GM12801 (cell line): ENCODE measurements around the gene MYOD1.

Experiments
- TF ChIP-seq, protein P1 (sequence below): IDR thresholded peaks from one replicate; pipeline ENCODE4 v1.5.1; 2011; ENCODE audit warnings: control low read depth; ENCODE audit not compliant: insufficient read length; ENCODE audit errors: extremely low read depth

Gene MYOD1

DNA sequence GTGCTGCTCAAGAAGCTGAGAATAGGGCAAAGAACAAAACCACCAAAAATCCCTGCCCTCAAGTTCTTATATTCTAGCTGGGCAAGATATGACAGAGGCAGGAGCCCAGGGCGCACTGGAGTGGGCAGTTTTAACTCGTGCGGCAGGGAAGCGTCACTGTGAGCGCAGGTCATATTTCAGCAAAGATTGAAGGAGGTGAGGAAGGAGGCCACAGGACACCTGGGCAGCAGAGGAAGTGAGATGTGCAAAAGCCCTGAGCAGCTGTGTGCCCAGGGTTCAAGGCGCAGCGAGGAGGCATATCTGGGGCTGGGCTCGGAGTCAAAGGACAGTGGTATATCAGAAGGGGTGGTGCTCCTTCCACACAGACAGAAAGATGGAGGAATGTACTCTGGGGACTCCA, 28.7 kb downstream of the MYOD1 start:
- TF ChIP-seq, protein P1, sequence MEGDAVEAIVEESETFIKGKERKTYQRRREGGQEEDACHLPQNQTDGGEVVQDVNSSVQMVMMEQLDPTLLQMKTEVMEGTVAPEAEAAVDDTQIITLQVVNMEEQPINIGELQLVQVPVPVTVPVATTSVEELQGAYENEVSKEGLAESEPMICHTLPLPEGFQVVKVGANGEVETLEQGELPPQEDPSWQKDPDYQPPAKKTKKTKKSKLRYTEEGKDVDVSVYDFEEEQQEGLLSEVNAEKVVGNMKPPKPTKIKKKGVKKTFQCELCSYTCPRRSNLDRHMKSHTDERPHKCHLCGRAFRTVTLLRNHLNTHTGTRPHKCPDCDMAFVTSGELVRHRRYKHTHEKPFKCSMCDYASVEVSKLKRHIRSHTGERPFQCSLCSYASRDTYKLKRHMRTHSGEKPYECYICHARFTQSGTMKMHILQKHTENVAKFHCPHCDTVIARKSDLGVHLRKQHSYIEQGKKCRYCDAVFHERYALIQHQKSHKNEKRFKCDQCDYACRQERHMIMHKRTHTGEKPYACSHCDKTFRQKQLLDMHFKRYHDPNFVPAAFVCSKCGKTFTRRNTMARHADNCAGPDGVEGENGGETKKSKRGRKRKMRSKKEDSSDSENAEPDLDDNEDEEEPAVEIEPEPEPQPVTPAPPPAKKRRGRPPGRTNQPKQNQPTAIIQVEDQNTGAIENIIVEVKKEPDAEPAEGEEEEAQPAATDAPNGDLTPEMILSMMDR = no peak

DNA sequence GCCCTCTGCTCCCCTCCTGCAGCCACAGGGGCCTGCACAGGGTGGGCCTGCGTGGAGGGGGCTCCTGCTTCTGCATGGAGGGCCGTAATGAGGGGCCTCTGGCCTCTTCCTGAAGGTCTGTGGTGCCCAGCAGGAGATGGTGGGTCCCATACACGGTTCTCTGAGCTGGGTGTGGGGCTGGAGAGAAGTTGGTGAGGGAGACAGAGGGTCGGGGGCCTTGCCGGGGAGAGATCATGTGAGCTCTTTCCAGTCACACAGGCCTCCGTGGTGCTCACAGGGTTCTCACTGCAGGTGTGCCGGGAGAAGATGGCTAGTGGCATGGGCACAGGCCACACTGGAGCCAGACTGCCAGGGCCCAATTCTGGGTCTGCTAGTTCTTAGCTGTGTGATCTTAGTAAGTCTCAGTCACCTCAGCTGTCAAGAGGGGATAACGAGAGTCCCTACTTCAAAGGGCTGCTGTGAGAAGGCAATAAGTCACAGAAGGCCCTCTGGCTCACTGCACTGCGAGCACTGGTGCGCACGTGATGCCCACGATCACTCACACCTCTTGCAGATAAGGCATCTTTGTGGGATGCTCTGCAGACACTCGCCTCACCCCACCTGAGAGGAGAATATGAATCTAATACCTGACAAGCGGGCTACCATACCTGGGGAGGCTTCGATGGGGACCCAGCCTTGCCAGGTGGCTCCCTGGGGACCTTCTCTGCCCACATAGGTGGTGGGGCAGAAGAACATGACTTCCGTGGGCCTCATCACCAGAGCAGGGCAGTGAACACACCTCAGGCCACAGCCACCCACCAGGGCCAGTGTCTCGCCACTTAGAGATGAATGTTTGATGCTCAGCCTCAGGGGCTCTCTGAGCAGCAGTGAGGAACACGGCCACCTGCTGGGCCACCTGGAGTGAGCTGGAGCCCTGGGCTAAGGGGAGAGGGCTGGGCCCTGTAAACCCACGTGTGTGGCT, 29.7 kb downstream of the MYOD1 start:
- TF ChIP-seq, protein P1 = no peak

DNA sequence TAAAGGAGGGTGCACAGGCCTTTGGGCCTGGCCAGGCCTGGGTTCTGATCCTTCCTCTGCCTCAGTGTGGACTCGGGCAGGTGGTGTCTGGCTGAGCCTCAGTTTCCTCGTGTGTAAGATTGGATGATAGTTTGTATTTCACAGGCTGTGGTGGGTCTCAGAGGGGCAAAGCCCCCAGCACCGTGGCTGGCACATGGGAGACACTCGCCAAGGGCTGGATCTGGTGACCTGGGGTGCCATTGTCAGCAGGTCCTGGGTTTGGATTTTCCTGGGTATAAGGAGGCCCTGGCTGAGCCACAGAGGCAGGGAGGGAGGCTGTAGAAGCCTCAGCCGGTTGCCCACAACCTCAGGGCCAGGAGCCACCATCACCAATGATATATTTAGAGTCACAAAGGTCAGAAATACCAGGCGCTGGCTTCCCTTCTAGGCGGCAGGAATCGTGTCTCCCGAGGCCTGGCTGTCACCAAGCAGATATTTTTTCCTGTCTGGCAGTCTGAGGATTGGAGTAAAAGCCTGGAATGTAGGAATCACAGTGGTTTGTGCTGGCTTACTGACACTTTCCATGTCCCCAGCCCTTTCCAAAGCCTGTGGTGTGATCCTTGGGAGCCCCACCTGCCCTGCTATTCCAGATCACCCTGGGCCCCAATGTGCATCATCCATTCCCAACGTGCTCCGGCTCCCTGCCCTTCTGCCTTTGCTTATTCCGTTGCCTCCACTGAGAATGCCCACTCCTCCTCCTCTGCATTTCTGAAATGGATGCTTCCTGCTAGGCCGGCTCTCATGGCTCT, 30.8 kb downstream of the MYOD1 start:
- TF ChIP-seq, protein P1 = no peak

DNA sequence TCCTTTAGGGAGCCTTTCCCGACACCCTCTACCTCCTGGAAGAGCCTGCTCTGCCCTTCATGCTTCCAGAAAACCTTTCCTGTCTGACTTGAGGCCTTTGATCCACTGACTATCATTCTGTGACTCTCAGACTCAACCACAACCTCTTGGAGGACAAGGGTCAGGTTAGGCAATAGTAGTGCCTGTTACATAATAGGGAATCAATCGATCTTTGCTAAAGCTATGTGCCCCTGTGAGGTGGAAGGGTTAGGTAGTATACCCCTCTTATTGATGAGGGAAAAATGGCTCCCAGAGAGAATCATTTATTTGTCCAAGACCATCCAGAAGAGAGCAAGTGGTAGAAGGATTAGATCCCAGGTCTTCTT, 31.4 kb downstream of the MYOD1 start:
- TF ChIP-seq, protein P1 = no peak

DNA sequence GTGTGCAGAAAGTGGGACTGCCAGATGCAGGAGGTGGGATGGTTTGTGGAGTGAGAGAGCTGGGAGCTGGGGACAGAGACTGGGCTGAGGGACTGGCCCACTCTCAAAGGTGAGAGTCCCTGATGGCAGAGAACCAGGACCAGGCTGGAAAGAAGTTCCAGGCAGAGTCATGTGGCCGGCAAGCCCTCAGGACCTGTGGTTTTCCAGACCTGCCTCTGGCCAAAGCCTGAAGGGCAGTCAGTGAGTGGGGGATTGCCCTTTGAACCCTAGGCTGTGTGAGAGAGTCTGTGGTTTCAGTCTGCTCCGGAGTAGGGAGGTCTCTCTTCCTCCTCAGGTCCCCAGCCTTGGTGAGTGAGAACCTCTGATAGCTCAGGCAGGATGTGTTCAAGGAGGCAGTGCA, 32.2 kb downstream of the MYOD1 start:
- TF ChIP-seq, protein P1 = no peak

DNA sequence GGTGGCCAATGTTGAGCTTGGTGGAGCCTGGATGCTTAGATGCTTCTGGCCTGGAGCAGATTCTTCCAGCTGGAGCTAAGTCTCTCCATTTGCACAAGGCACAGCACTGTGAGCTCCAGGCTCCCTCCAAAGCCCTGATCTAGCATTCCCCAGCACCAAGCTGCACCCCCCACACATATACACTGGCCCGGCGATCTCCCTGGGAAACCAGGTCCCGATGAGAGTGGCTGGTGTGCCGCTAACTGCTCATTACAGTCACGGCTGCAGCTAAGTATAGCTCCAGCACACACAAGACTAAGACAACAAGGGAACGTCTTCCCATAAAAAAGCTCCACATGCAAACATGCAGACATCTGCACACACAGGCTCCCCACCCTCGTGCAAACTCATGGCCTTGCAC, 32.8 kb downstream of the MYOD1 start:
- TF ChIP-seq, protein P1 = no peak

DNA sequence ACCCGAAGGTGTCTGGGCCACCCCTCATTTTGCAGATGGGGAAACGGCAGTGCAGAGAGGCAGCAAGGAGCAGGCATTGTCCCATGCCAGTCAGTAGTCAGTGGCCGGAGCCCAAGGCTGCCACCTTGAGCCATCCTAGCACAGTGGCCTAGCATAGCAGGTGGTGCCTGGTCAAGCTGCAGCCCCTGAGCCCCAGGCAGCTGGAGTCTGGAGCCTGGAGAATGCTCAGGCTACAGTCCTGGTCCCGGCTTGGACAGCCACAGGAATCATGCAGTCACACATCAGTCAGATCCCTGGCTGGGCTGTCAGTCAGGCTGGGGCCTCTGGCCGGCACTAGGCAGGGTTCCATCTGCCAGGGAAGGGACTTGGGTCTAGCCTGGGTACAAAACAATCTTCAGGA, 33.8 kb downstream of the MYOD1 start:
- TF ChIP-seq, protein P1 = no peak
